Measurements from ENCODE around the gene ANKRD35. TPM values are rescaled to one million over a fixed set of nuclear protein-coding genes. Genes with fewer than 3 reads are reported as not detected.
"Not testable (repeated sequence)": the region's sequence is repeated elsewhere in the genome, so short reads cannot be mapped to it uniquely, and the experiment has no call there.

ANKRD35 gene
- total RNA-seq (2014; rRNA removed; shearing (Covaris generic)) = 0.12 TPM in 1 of 2 replicates, not detected in the other

GRCh38 chr1:145885738-145886287, at the start of gene ANKRD35:
TSS of gene ANKRD35 (minus strand) at chr1:145885866. CDS start at chr1:145885758, 108 bp downstream.
- DNase-seq (ENCODE audit: low read depth) = peak; percentile 70

- DNase-seq (ENCODE audit: low read depth) = not testable (repeated sequence)
Observed at GRCh38 chr1:145932522-145933009, 46.9 kb upstream of the ANKRD35 start.

GRCh38 chr1:145927916-145928643, 42.4 kb upstream of the ANKRD35 start:
- DNase-seq (ENCODE audit: low read depth) = no peak

GRCh38 chr1:145927063-145927886, 41.6 kb upstream of the ANKRD35 start, which contains the start of gene RBM8A:
TSS of gene RBM8A (minus strand) at chr1:145927484. CDS start at chr1:145927426, 58 bp downstream.
- peak; percentile 97 for DNase-seq (ENCODE audit: low read depth)

GRCh38 chr1:145926686-145927062, 41.0 kb upstream of the ANKRD35 start:
- no peak for DNase-seq (ENCODE audit: low read depth)

- no peak for DNase-seq (ENCODE audit: low read depth)
Observed at GRCh38 chr1:145922266-145922665, 36.6 kb upstream of the ANKRD35 start.

DNA sequence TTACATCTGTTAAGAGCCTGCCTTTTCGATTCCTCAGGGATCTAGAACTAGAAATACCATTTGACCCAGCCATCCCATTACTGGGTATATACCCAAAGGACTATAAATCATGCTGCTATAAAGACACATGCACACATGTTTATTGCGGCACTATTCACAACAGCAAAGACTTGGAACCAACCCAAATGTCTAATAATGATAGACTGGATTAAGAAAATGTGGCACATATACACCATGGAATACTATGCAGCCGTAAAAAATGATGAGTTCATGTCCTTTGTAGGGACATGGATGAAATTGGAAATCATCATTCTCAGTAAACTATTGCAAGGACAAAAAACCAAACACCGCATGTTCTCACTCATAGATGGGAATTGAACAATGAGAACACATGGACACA, 34.6 kb upstream of the ANKRD35 start:
- not testable (repeated sequence) for DNase-seq (ENCODE audit: low read depth)

DNA sequence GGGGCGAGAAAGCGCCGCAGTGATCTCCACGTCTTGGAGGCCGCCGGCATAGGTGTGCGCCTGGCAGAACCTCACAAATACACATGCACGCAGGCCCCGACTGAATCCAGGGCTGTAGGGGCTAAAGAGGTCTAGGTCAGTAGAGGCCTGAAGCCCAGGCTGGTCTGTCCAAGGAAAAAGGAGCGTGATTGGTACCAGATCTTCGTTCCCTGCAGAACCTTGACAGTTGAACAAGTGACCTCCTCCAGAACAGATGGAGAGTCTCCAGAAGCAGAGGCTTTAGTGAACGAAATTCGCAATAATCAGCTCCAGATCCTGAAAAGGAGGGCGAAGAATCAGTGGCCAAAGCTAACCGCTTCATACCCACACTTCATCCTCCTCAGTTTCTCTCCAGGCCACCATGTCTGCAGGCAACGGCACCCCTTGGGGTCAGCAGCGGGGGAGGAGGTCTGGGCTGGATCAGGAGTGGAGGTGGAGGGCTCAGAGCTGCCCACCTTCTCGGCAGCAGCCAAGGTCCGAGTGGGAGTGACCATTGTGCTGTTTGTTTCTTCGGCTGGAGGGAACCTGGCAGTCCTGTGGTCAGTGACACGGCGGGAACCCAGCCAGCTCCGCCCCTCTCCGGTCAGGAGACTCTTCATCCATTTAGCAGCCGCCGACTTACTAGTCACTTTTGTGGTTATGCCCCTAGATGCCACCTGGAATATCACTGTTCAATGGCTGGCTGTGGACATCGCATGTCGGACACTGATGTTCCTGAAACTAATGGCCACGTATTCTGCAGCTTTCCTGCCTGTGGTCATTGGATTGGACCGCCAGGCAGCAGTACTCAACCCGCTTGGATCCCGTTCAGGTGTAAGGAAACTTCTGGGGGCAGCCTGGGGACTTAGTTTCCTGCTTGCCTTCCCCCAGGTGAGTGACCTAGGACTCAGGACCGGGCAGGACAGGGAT, 33.6 kb upstream of the ANKRD35 start:
- DNase-seq (ENCODE audit: low read depth) = peak; percentile 55

- peak; percentile 80 for DNase-seq (ENCODE audit: low read depth)
Observed at GRCh38 chr1:145918144-145918991, 32.7 kb upstream of the ANKRD35 start, which contains the start of gene PEX11B. TSS of gene PEX11B (minus strand) at chr1:145918717. CDS start at chr1:145918688, 29 bp downstream.

- no peak for DNase-seq (ENCODE audit: low read depth)
Observed at GRCh38 chr1:145917595-145917994, 31.9 kb upstream of the ANKRD35 start.

DNA sequence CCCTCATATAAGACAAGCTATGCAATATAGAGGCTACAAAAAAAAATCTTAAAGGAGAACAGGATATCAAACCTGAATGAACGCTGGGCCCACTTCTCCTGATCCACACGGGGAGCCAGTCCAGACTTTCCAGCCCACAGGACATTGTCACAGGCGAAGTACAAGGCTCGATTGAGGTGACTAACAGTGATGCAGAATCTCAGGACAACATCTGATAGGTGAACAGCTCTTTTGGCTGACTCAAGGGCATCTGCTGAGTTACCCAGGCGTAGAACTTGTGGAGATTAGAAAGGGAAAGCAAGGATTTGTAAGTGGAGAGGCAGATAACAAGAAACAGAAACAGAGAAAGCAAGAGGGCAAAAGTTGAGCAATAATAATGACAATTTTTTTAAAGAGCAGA, 31.1 kb upstream of the ANKRD35 start:
- DNase-seq (ENCODE audit: low read depth) = no peak

DNA sequence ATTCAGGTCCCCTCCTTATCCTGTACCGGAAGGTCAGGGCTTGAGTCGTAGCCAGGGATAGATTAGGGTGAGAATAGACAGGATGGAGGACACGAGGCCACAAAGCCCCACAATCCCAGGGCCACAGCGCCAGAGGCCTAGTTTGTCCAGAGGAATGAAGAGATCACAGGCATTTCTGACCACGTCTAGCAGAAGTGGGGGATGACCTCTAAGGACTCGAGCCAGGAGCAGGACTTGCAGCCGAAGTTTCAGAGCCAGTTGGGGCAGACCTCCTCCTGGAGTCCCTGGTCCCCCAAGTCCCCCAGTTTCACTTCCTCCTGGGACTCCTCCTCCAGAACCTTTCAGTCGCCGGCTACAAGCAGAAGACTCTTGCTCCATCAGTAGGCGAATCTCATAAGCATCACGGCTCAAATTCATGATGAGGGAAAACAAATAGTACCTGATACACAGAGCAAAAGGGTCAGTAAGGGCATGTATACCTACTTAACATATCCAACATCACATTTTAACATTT, 26.5 kb upstream of the ANKRD35 start:
- DNase-seq (ENCODE audit: low read depth) = no peak

DNA sequence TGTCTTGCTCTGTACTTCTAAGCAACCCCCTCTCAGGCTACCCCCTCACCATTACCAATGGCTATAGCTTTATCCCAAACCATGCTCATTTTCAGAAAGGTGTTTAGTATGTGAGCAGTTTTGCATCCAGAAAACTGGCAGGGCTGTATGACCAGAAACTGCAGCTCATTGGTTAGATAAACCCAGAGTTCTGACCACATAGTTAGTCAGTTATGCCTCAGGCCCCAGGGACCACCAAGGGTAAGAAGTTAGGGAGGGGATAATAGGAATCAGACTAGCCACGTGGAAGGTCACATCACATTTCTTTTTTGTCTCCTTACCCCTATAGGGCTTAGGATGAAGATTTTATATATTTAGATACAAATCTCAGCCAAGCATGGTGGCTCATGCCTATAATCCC, 23.0 kb upstream of the ANKRD35 start:
- peak; percentile 48 for DNase-seq (ENCODE audit: low read depth)

- peak; percentile 35 for DNase-seq (ENCODE audit: low read depth)
Observed at GRCh38 chr1:145906954-145907753, 21.5 kb upstream of the ANKRD35 start.

DNA sequence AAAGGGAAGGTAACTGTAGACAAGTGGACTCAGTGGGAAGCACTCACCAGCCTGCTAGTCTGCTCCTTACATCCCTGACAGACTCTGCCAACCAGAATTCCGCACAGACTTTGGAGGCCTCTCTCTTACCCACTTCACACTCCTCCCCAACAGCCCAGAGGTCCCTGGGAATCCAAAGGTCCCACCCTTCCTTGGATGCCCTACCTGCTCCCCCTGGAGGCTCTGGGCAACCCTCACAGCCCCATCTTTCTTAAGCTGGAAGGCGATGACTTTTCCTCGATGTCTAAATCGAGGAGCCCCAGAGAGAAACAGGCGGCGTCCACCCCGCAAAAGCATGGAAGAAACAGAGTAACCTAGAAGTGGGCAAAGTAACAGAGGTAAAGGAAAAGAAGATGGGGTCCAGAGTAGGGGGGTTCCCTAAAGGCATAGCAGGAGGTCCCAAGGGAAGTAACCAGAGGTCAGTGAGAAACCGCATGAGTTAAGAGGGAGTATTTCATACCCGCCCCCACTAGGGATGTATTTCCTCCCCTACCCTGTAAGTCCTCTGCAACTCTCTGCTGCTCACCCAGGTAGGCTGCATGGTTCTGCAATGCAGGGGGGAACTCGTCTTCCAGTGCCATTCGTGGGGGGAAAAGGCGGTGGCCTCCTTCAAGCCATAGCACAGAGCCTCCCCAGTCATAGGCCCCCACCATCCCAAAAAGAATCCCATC, 15.8 kb upstream of the ANKRD35 start:
- DNase-seq (ENCODE audit: low read depth) = no peak

- DNase-seq (ENCODE audit: low read depth) = no peak
Observed at GRCh38 chr1:145898756-145899155, 13.1 kb upstream of the ANKRD35 start.

- no peak for DNase-seq (ENCODE audit: low read depth)
Observed at GRCh38 chr1:145897969-145898368, 12.3 kb upstream of the ANKRD35 start.

GRCh38 chr1:145895471-145895870, 9.8 kb upstream of the ANKRD35 start:
- DNase-seq (ENCODE audit: low read depth) = no peak

Measured in RPMI7951 (cell line).